Mucosa of gallbladder (tissue), 1 donor: Measurements from ENCODE around the gene VPS16. TPM values are rescaled to one million over a fixed set of nuclear protein-coding genes. Genes with fewer than 3 reads are reported as not detected.
"Not testable (repeated sequence)": the region's sequence is repeated elsewhere in the genome, so short reads cannot be mapped to it uniquely, and the experiment has no call there.

Source experiments
- DNase-seq: peaks from one replicate; pipeline ENCODE4 v3.0.0-alpha.2; 2020; ENCODE audit warnings: low spot score
- total RNA-seq: library from RNA; stranded (reverse); gene quantifications from one replicate; pipeline ENCODE4 v1.2.1, GENCODE V29; 2021
- donor health status: DM: no; HTN: no; CAD: no.

The VPS16 gene
- total RNA-seq, 1 donor from 2014 or later, result 43.2 TPM

DNA sequence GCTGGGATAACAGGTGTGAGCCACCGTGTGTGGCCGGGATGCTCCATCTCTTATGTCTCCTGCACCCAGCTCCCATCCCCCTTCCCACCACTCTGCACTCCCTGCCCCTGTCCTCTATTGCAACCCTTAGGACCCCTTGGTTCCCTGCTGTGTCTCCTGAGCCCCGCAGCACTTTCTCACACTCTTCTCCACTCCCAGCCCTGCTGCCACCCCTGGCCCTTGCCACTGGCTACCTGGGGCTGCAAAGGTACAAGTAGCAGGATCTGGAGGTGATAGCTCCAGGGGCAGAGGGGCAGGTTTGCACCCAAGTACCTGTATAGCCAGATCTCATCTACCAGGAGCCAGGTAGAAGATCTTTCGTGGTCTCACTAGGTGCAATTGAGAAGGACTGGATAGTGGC, 33.5 kb upstream of the VPS16 start:
- no peak for DNase-seq

GRCh38 chr20:2807929-2808328, 32.6 kb upstream of the VPS16 start:
- not testable (repeated sequence) for DNase-seq

- DNase-seq, result no peak
These were observed 30.9 kb upstream of the VPS16 start for GRCh38 chr20:2809690-2810089.

DNA sequence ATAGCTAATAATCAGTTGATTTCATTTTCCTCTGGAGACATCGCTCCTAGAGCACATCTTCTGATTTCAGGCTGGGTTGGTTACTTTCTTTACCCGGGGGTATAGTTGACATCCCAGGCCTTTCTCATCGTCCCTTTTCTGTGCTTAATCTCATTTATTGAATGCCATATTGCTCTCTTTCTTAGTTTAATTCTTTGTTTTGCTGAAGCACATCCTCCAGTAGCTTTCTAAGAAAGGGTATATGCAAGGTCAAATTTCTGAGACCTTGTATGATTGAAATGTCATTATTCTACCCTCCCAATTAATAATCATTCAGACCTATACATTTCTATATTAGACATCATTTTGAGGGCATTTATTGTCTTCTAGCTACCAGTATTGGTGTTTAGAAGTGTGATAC, 28.4 kb upstream of the VPS16 start:
- no peak for DNase-seq

GRCh38 chr20:2814076-2814475, 26.5 kb upstream of the VPS16 start:
- no peak for DNase-seq

GRCh38 chr20:2814587-2815051, 25.9 kb upstream of the VPS16 start, which contains the start of gene C20orf141:
Gene C20orf141, plus strand, starts transcription at chr20:2814987. Its CDS starts 198 bp downstream, at chr20:2815185.
- DNase-seq, result no peak

- no peak for DNase-seq
These were observed 25.2 kb upstream of the VPS16 start for GRCh38 chr20:2815242-2815900.

GRCh38 chr20:2816030-2816582, 24.4 kb upstream of the VPS16 start, which contains the start of gene TMEM239:
Gene TMEM239, plus strand, starts transcription at chr20:2816364. Its CDS starts 191 bp downstream, at chr20:2816555.
- DNase-seq, result no peak

DNA sequence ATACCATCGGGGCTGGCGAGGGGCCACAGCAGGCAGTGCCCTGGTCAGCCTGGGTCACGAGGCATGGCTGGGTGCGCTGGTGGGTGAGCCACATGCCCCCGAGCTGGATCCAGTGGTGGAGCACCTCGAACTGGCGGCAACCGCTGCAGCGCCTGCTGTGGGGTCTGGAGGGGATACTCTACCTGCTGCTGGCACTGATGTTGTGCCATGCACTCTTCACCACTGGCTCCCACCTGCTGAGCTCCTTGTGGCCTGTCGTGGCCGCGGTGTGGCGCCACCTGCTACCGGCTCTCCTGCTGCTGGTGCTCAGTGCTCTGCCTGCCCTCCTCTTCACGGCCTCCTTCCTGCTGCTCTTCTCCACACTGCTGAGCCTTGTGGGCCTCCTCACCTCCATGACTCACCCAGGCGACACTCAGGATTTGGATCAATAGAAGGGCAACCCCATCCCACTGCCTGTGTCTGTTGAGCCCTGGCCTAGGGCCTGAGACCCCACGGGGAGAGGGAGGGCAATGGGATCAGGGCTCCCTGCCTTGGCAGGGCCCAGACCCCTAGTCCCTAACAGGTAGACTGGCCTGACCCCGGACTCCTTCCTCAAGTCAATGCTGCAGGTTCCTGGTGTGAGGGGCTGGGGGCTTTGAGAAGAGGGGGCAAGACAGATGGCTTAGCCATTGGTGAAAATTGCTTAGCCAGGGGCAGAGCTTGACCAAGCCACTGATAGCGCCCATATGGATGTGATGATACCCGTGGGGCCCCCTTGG, 23.8 kb upstream of the VPS16 start:
- DNase-seq, result no peak

DNA sequence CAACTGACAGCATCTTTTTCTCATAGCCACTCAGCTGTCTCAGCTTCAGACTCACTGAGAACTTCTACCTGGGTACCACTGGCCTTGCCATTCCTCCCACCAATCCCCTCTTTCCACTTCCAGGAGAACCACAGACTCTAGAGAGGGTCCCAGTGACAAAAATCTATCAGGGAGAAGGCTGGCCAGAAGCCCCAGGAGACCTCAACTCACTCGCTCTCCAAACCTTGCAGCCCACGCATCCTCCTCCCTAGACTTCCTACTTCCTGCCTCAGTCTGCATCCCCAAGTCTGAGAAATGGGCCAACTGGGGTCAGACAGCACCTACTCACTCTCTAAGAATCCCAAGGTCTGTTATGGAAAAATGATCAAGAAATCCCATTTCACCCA, 23.2 kb upstream of the VPS16 start:
- no peak for DNase-seq

- no peak for DNase-seq
These were observed 22.5 kb upstream of the VPS16 start for GRCh38 chr20:2817891-2818595.

- no peak for DNase-seq
These were observed 20.3 kb upstream of the VPS16 start for GRCh38 chr20:2820084-2820895.

DNA sequence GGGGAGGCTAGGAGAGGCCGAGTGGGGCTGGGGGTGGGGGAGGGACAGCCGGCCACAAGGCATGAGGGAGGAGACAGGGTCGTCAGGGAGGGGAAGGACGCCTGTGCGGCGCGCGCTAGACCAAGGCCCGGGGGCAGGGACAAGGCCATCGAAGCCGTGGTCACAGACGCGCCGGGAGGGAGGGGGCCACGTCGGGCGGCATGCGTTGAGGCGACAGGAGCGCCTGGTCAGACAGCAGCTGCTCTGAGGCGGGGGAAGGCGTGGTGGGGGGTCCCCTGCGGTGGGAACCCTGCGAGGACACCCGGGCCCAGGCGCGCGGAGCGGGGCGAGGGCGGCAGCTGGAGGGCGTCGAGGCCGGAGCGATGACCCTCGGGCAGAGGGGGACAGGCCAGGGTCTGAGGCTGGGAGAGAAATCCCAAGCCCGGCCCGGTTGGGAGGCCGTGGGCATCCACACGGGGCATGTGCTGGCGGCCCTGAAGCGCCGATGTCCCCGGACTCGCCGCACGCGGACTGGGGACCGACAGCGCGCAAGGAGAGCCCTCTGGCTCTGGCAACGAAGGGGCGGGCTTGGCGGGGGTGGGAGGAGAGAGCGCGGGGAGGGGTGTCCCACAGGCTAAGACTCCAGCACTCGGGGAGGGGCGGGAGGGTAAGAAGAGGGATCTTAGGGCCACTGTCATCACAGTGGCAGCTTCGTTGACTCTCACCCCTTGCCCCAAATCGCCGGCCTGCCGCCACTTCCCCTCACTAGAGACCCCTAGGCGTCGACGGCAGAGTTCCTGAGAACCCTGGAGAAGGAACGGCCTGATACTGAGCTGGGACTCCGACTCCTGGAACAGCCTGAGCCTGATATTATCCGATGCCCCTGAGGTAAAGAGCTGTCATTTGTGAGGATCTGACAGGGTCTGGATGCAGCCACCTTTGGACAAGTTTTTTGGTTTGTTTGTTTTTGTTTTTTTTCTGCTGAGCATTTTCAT, 19.4 kb upstream of the VPS16 start:
- DNase-seq, result no peak

GRCh38 chr20:2822073-2822472, 18.5 kb upstream of the VPS16 start:
- no peak for DNase-seq

GRCh38 chr20:2825761-2826160, 14.8 kb upstream of the VPS16 start:
- DNase-seq, result no peak

DNA sequence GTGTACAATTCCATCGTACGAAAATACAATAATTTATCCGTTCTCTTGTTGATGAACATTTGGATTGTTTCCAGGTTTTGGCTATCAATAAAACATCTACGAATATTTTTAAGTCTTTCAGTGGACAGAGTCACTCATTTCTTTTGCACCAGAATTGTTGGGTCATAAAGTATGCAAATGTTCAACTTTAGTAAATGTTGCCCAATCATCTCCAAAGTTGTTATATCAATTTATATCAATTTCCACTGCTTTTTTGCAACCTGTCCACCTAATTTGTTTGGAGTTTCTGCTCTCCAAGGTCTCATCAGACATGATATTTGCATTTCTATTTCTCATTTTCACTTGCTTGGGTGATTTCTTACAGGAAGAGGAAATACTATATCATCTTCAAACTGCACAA, 13.9 kb upstream of the VPS16 start:
- DNase-seq, result no peak

DNA sequence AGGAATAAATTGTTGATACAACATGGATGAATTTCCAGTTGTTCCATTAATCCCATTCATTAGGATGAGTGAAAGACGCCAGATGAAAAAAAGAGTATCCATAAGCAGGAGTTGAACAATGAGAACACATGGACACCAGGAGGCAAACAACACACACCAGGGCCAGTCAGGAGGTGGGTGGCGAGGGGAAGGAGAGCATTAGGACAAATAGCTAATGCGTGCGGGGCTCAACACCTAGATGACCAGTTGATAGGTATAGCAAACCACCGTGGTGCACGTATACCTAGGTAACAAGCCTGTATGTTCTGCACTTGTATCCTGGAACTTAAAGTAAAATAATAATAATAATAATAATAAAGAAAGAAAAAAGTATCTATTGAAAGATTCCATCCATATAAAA, 11.2 kb upstream of the VPS16 start:
- no peak for DNase-seq

- DNase-seq, result not testable (repeated sequence)
These were observed 9.3 kb upstream of the VPS16 start for GRCh38 chr20:2831206-2831605.

DNA sequence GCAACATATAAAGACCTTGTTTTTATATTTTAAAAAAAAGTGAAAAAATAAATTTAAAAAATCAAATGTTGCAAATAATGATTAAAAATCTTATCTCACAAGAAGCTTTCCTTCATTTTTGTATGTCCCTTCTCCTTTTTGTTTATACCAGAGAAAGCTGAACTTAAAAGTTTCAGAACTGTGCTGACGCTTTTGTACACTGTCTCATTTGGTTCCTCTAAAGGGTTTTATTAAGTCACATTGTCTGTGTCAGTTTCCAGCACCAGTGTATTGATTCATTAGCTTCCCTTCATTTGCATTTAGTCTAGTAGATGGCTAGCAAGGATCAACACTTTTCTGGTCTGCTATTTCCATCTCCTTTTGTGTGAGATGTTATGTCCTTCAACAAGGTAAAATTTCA, 6.8 kb upstream of the VPS16 start:
- no peak for DNase-seq
